PC-3 (cell line): Measurements from ENCODE around the gene P2RX6.

Experiments
- EZH2 ChIP-seq: fragments of 300-600 bp; sonication (generic); IDR thresholded peaks from one replicate; pipeline ENCODE4 v1.6.1; 2017; ENCODE audit warnings: antibody characterized with exemption, mild to moderate bottlenecking, low read length; ENCODE audit not compliant: unreplicated experiment
- EZH2phosphoT487 ChIP-seq: fragments of 300-600 bp; sonication (generic); IDR thresholded peaks from 2 replicates; pipeline ENCODE4 v1.6.1; 2018; ENCODE audit warnings: mild to moderate bottlenecking, antibody characterized with exemption, low read length, borderline replicate concordance
- TF ChIP-seq, protein P1 (sequence below): fragments of 300-600 bp; sonication (generic); conservative IDR thresholded peaks from 2 replicates; pipeline ENCODE4 v1.5.1; 2017; ENCODE audit warnings: antibody characterized with exemption, low read depth, mild to moderate bottlenecking, low read length

DNA sequence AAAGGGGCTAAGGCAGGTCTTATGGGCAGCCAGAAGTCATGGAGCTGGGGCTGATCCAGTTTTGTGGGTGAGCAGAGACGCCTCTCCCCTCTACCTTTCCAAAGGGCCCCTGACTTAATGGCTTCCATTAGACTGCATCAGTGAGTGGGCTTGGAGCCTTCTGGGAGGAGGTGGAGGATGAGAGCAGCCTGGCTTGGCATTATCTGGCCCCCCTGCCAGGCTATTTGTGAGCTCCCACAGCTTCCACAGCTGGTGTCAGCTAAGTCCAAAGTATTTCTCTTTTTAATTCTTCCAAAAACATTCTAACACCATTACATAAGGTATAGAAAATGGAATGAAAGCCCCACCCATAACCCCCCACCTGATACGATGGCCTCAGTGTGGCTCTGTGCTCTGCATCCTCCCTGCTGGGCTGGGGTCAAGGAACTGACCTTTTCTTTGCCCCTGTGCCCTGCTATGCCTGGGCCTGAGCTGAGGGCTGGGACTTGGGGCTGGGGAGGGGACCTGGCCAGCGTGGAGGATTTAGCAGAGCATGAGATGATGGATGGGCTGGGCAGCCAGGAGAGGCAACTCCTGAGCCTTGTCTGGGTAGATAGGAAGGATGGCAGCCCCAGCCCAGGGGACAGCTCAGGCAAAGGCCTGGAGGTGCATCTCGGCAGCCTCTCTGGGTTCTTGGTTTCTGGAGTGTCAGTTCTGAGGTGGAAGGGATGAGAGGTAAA, 43.9 kb upstream of the P2RX6 start:
- TF ChIP-seq, protein P1, sequence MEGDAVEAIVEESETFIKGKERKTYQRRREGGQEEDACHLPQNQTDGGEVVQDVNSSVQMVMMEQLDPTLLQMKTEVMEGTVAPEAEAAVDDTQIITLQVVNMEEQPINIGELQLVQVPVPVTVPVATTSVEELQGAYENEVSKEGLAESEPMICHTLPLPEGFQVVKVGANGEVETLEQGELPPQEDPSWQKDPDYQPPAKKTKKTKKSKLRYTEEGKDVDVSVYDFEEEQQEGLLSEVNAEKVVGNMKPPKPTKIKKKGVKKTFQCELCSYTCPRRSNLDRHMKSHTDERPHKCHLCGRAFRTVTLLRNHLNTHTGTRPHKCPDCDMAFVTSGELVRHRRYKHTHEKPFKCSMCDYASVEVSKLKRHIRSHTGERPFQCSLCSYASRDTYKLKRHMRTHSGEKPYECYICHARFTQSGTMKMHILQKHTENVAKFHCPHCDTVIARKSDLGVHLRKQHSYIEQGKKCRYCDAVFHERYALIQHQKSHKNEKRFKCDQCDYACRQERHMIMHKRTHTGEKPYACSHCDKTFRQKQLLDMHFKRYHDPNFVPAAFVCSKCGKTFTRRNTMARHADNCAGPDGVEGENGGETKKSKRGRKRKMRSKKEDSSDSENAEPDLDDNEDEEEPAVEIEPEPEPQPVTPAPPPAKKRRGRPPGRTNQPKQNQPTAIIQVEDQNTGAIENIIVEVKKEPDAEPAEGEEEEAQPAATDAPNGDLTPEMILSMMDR: no peak
- TF ChIP-seq EZH2 (no peak), EZH2phosphoT487 (no peak)
